PC-3 (cell line): ENCODE measurements around the gene HDAC4. TPM values are rescaled to one million over a fixed set of nuclear protein-coding genes. Genes with fewer than 3 reads are reported as not detected.
A peak's percentile ranks its signal among the peaks of the same experiment; 100 is the strongest.

Experiments
- ATAC-seq: fragments of 200-7000 bp; cut with Tn5 transposase; 2 replicates; pipeline ENCODE4 v1.9.1; 2020; ENCODE audit warnings: mild to moderate bottlenecking, moderate library complexity
- BruUV-seq: library from RNA; stranded (reverse); fragments of 400-500 nt; replicated peaks from 2 replicates; lab custom pipeline; 2021; lab: Mats Ljungman, UMichigan
- CTCF ChIA-PET: fragments of 300-600 bp; sonication (Branson Sonifier 250); formaldehyde crosslinking; loops from one replicate; lab custom pipeline; 2022; ENCODE audit warnings: antibody characterized with exemption; lab: Charles Lee
- POLR2A ChIA-PET: fragments of 300-600 bp; sonication (Branson Sonifier 250); formaldehyde crosslinking; loops from one replicate; lab custom pipeline; 2022; ENCODE audit warnings: antibody characterized with exemption; ENCODE audit not compliant: unreplicated experiment; lab: Charles Lee
- DNase-seq: peaks from one replicate; pipeline ENCODE4 v3.0.0-alpha.2; 2015
- H2AFZ ChIP-seq: fragments of 300-600 bp; sonication (generic); 2 replicates; pipeline ENCODE4 v1.6.0; 2016; ENCODE audit warnings: antibody characterized with exemption, low read length
- H3F3A ChIP-seq: fragments of 300-600 bp; sonication (generic); one replicate; pipeline ENCODE4 v1.6.0; 2017; ENCODE audit warnings: antibody characterized with exemption, low read length, control low read depth, mild to moderate bottlenecking; ENCODE audit not compliant: unreplicated experiment
- H3K27ac ChIP-seq: fragments of 300-600 bp; sonication (generic); 2 replicates; pipeline ENCODE4 v1.5.1; 2016; ENCODE audit warnings: mild to moderate bottlenecking, low read length
- H3K27me3 ChIP-seq: fragments of 300-600 bp; sonication (generic); 2 replicates; pipeline ENCODE4 v1.6.1; 2016; ENCODE audit warnings: low read length, mixed read lengths
- H3K36me3 ChIP-seq: fragments of 300-600 bp; sonication (generic); 2 replicates; pipeline ENCODE4 v1.6.1; 2016; ENCODE audit warnings: low read depth, mixed run types, low read length, mixed read lengths
- H3K4me1 ChIP-seq: fragments of 300-600 bp; sonication (generic); 2 replicates; pipeline ENCODE4 v1.5.1; 2016; ENCODE audit warnings: low read length; ENCODE audit not compliant: insufficient read depth
- H3K4me2 ChIP-seq: fragments of 300-600 bp; sonication (generic); 2 replicates; pipeline ENCODE4 v1.6.0; 2016; ENCODE audit warnings: low read length
- H3K4me3 ChIP-seq: fragments of 300-600 bp; sonication (generic); 2 replicates; pipeline ENCODE4 v1.5.1; 2016; ENCODE audit warnings: mild to moderate bottlenecking, low read length, mixed read lengths
- H3K79me2 ChIP-seq: fragments of 300-600 bp; sonication (generic); 2 replicates; pipeline ENCODE4 v1.6.1; 2017; ENCODE audit warnings: low read length, mixed read lengths
- H3K9ac ChIP-seq: fragments of 300-600 bp; sonication (generic); 2 replicates; pipeline ENCODE4 v1.6.0; 2016; ENCODE audit warnings: mild to moderate bottlenecking, low read length
- H3K9me2 ChIP-seq: fragments of 300-600 bp; sonication (generic); replicated peaks from 2 replicates; pipeline ENCODE4 v1.6.1; 2016; ENCODE audit warnings: mixed run types, low read length, mixed read lengths
- H3K9me3 ChIP-seq: fragments of 300-600 bp; sonication (generic); 2 replicates; pipeline ENCODE4 v1.6.1; 2016; ENCODE audit warnings: low read length, mixed read lengths
- H4K20me1 ChIP-seq: fragments of 300-600 bp; sonication (generic); 2 replicates; pipeline ENCODE4 v1.6.1; 2016; ENCODE audit warnings: low read length, mixed read lengths
- EZH2 ChIP-seq: fragments of 300-600 bp; sonication (generic); IDR thresholded peaks from one replicate; pipeline ENCODE4 v1.6.1; 2017; ENCODE audit warnings: antibody characterized with exemption, mild to moderate bottlenecking, low read length; ENCODE audit not compliant: unreplicated experiment
- EZH2phosphoT487 ChIP-seq: fragments of 300-600 bp; sonication (generic); IDR thresholded peaks from 2 replicates; pipeline ENCODE4 v1.6.1; 2018; ENCODE audit warnings: mild to moderate bottlenecking, antibody characterized with exemption, low read length, borderline replicate concordance
- intact Hi-C: fragments of 100-400 bp; cut with micrococcal nuclease; formaldehyde crosslinking; loops from 2 replicates; pipeline ENCODE4 v1.9.0; 2023
- total RNA-seq: library from RNA; depleted of rRNA; stranded (reverse); fragments of >200 nt; gene quantifications from 2 replicates; pipeline ENCODE4 v1.2.3, GENCODE V29; 2014
- TF ChIP-seq, protein P1 (sequence below): fragments of 300-600 bp; sonication (generic); conservative IDR thresholded peaks from 2 replicates; pipeline ENCODE4 v1.5.1; 2017; ENCODE audit warnings: antibody characterized with exemption, low read depth, mild to moderate bottlenecking, low read length

Gene HDAC4
- total RNA-seq, 1 experiment from 2014 or later, result 8.5 TPM

DNA sequence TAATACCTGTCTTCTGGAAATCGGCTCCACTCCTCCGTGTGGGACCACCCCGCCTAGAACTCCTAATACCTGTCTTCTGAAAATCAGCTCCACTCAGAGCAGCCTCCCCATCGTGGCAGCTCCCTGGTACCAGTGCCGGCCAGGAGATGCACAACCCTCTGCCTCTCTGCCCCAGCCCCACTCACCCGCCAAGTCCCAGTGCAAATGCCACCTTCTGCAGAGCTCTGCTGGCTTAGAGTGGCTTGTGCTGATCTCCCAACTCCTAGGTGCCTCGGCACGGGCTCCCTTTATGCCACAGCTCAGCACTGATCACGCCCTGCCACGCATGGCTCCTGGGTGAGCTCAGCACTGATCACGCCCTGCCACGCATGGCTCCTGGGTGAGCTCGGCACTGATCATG is 258.5 kb downstream of the HDAC4 start:
- no peak for TF ChIP-seq EZH2phosphoT487
- intact Hi-C loops, result no loop called here
- H3K4me1 ChIP-seq, result peaks cover 4% of the 10 kb centered on the region; the same call in 1 of the 2 replicates
- H3K4me2 ChIP-seq, result no peak overlapping the region
- ATAC-seq (no peak), DNase-seq (no peak)
- H3K9me2 ChIP-seq, result no peaks in the 10 kb centered on the region
- no peaks in the 10 kb centered on the region for H3F3A ChIP-seq
- no peaks in the 10 kb centered on the region for H3K36me3 ChIP-seq
- ChIA-PET CTCF (no interaction called here), POLR2A (no interaction called here)
- H4K20me1 ChIP-seq, result no peaks in the 10 kb centered on the region
- H2AFZ ChIP-seq, result no peak overlapping the region
- no peaks in the 10 kb centered on the region for H3K9me3 ChIP-seq
- no peak overlapping the region for H3K4me3 ChIP-seq
- H3K79me2 ChIP-seq, result no peaks in the 10 kb centered on the region
- H3K27ac ChIP-seq, result no peak overlapping the region
- H3K9ac ChIP-seq, result no peak overlapping the region
- BruUV-seq, result no TSS peak
- no peaks in the 10 kb centered on the region for H3K27me3 ChIP-seq

DNA sequence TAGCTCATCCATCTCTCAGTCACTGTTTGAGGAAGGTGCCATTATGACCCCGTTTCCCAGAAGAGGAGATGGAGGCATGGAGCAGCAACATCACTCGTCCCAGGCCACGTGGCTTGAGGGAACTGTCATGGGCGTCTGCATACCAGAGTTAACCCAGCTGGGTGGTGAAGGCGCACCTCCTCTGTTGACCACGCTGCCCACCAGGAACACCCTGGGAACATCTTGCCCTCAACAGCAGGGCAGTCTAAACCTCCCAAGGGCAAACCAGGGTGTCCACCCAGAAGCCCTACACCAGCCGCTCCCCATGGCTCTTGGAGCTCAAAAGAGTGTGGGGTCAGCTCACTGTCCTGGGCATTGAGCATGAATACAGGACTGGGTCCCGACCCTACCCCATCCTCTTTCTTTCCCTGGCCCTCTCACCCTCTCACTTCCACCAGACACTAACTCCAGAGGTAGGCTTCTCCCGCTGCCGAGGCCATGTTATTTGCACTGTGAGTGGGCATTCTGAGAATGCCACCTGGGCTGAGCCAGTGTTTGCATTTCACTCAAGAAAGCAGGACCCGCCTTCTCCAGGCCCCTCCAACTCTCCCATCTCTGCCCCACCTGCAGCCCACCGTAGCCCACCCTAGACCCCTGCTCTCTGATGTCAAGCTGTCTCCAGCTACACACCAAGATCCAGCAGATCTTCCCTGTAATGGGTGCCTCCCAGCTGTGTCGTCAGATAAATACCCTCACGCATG is 259.6 kb downstream of the HDAC4 start:
- TF ChIP-seq EZH2 (no peak), EZH2phosphoT487 (no peak)
- TF ChIP-seq, protein P1, sequence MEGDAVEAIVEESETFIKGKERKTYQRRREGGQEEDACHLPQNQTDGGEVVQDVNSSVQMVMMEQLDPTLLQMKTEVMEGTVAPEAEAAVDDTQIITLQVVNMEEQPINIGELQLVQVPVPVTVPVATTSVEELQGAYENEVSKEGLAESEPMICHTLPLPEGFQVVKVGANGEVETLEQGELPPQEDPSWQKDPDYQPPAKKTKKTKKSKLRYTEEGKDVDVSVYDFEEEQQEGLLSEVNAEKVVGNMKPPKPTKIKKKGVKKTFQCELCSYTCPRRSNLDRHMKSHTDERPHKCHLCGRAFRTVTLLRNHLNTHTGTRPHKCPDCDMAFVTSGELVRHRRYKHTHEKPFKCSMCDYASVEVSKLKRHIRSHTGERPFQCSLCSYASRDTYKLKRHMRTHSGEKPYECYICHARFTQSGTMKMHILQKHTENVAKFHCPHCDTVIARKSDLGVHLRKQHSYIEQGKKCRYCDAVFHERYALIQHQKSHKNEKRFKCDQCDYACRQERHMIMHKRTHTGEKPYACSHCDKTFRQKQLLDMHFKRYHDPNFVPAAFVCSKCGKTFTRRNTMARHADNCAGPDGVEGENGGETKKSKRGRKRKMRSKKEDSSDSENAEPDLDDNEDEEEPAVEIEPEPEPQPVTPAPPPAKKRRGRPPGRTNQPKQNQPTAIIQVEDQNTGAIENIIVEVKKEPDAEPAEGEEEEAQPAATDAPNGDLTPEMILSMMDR, result no peak
- Histone ChIP-seq H3K4me2 (no peak overlapping the region), H3K9me2 (no peaks in the 10 kb centered on the region), H3F3A (no peaks in the 10 kb centered on the region), H3K4me1 (peaks cover 4% of the 10 kb centered on the region; the same call in 1 of the 2 replicates), H3K9me3 (no peaks in the 10 kb centered on the region), H3K27ac (no peak overlapping the region), H3K9ac (no peak overlapping the region), H3K4me3 (no peak overlapping the region), H4K20me1 (no peaks in the 10 kb centered on the region), H2AFZ (no peak overlapping the region), H3K79me2 (no peaks in the 10 kb centered on the region), H3K36me3 (no peaks in the 10 kb centered on the region), H3K27me3 (no peaks in the 10 kb centered on the region)
- ChIA-PET CTCF (no interaction called here), POLR2A (no interaction called here)
- ATAC-seq, result no peak
- BruUV-seq, result no TSS peak
- DNase-seq, result no peak
- intact Hi-C loops, result no loop called here

DNA sequence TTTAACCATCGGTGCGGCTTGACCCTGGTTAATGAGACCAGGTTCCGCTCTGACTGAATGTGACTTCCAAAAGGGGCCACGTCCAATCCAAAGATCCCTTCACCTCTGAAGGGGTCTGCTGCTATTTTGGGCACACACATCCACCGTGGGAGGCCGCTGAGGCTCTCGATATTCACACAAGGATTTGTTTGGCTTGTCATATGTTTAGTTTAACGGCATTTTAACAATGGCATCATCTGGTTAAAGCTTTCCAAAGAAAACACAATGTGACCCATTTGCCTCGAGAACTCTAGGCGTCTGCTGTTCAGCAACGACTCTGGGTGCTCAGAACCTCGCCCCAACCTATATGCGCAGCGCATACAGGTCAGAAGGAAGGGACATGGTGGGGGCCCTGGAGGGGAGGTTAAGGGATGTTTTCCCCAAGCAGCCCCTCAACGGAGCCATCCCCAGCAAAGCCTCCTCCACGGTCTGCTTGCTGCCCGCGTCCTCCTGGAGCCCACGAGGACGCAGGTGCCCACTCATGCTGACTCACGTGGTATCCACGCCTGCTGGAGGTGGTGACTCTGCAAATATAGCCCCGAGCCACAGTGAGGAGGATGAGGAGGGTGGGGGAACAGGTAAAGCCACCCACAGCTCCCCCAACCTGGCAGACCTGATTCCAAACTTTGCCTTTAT is 260.3 kb downstream of the HDAC4 start:
- Histone ChIP-seq H3K9ac (no peak overlapping the region), H3F3A (no peaks in the 10 kb centered on the region), H3K9me3 (no peaks in the 10 kb centered on the region), H3K9me2 (no peaks in the 10 kb centered on the region), H3K36me3 (no peaks in the 10 kb centered on the region), H3K27ac (no peak overlapping the region), H3K4me3 (no peak overlapping the region), H4K20me1 (no peaks in the 10 kb centered on the region), H3K4me2 (no peak overlapping the region), H3K4me1 (peaks cover 4% of the 10 kb centered on the region; the same call in 1 of the 2 replicates), H2AFZ (no peak overlapping the region), H3K27me3 (no peaks in the 10 kb centered on the region), H3K79me2 (no peaks in the 10 kb centered on the region)
- no TSS peak for BruUV-seq
- ATAC-seq (no peak), DNase-seq (peak; percentile 5)
- TF ChIP-seq, protein P1, result no peak
- TF ChIP-seq EZH2phosphoT487 (no peak), EZH2 (no peak)
- intact Hi-C loops, result no loop called here
- CTCF ChIA-PET, result interaction anchor here (0.6 kb wide), 1 partner anchor 17 kb away, joined by 9 read pairs; no protein-coding TSS in a partner anchor
- POLR2A ChIA-PET, result no interaction called here
